SK-N-SH (cell line): ENCODE results near the gene FAM50B. TPM values are rescaled to one million over a fixed set of nuclear protein-coding genes. Genes with fewer than 3 reads are reported as not detected.
A peak's percentile ranks its signal among the peaks of the same experiment; 100 is the strongest.

ENCODE experiments used
- CTCF ChIA-PET: fragments of 300-600, 350-600 bp; formaldehyde crosslinking; extraction: SDS; loops from one replicate; lab custom pipeline; 2021; lab: Yijun Ruan, JAX
- POLR2A ChIA-PET: fragments of 350-600 bp; sonication (Branson Sonifier 250); formaldehyde crosslinking; extraction: SDS; loops from one replicate; lab custom pipeline; 2020; ENCODE audit warnings: antibody characterized with exemption, inconsistent platforms; lab: Yijun Ruan, JAX
- DNase-seq: peaks from one replicate; pipeline ENCODE4 v3.0.0; 2012
- H2AFZ ChIP-seq: fragments of 200-600 bp; sonication (generic); 2 replicates; pipeline ENCODE4 v1.8.1; 2016; ENCODE audit warnings: antibody characterized with exemption, mild to moderate bottlenecking, low read depth
- H3F3A ChIP-seq: fragments of 200-600 bp; sonication (generic); replicated peaks from 2 replicates; pipeline ENCODE3; 2016; ENCODE audit warnings: antibody characterized with exemption, mild to moderate bottlenecking; ENCODE audit not compliant: insufficient read depth
- H3K27ac ChIP-seq, 2 experiments: fragments of 200-500 bp in 1 of 2; fragments of 200-600 bp in 1 of 2; sonication (Bioruptor generic) in 1 of 2; sonication (generic), shearing (Covaris generic) in 1 of 2; 2 replicates each; pipeline versions ENCODE4 v1.5.1 to v1.6.1; 2014 to 2016; ENCODE audit warnings: low read depth in 2 of 2, inconsistent platforms in 1 of 2, low read length in 1 of 2, mild to moderate bottlenecking in 1 of 2, mixed read lengths in 1 of 2
- H3K27me3 ChIP-seq: fragments of 200-600 bp; sonication (generic), shearing (Covaris generic); 2 replicates; pipeline ENCODE4 v1.6.1; 2016; ENCODE audit warnings: mixed run types; ENCODE audit not compliant: insufficient read depth
- H3K36me3 ChIP-seq, 2 experiments: fragments of 200-500 bp in 1 of 2; fragments of 200-600 bp in 1 of 2; sonication (Bioruptor generic) in 1 of 2; sonication (generic) in 1 of 2; replicated peaks in 1 of 2; 2 replicates each; pipeline versions ENCODE3 to v1.5.1; 2014 to 2016; ENCODE audit warnings: low read length in 1 of 2, mild to moderate bottlenecking in 1 of 2; ENCODE audit not compliant: insufficient read depth in 2 of 2, control insufficient read depth in 1 of 2
- H3K4me1 ChIP-seq, 2 experiments: fragments of 200-500 bp in 1 of 2; fragments of 200-600 bp in 1 of 2; sonication (Bioruptor generic) in 1 of 2; sonication (generic), shearing (Covaris generic) in 1 of 2; 2 replicates each; pipeline versions ENCODE4 v1.5.1 to v1.6.1; 2014 to 2016; ENCODE audit warnings: low read depth in 1 of 2, low read length in 1 of 2, mixed run types in 1 of 2; ENCODE audit not compliant: insufficient read depth in 2 of 2, control insufficient read depth in 1 of 2
- H3K4me2 ChIP-seq: fragments of 200-600 bp; sonication (generic), shearing (Covaris generic); 2 replicates; pipeline ENCODE4 v1.6.1; 2017; ENCODE audit warnings: mixed run types
- H3K4me3 ChIP-seq, 2 experiments: fragments of 200-500 bp in 1 of 2; fragments of 200-600 bp in 1 of 2; sonication (Bioruptor generic) in 1 of 2; sonication (generic), shearing (Covaris generic) in 1 of 2; 2 replicates each; pipeline versions ENCODE4 v1.5.1 to v1.8.1; 2014 to 2016; ENCODE audit warnings: low read depth in 2 of 2, inconsistent platforms in 1 of 2, low read length in 1 of 2, mild to moderate bottlenecking in 1 of 2, mixed read lengths in 1 of 2, moderate library complexity in 1 of 2
- H3K79me2 ChIP-seq: fragments of 200-600 bp; sonication (generic); 2 replicates; pipeline ENCODE4 v1.8.1; 2017; ENCODE audit warnings: mild to moderate bottlenecking; ENCODE audit not compliant: insufficient read depth
- H3K9ac ChIP-seq: fragments of 200-600 bp; sonication (generic); 2 replicates; pipeline ENCODE4 v1.6.1; 2017; ENCODE audit warnings: mixed run types
- H3K9me2 ChIP-seq: fragments of 200-600 bp; sonication (generic); 2 replicates; pipeline ENCODE4 v1.6.1; 2017; ENCODE audit warnings: mixed run types
- H3K9me3 ChIP-seq: fragments of 200-600 bp; sonication (generic); 2 replicates; pipeline ENCODE4 v1.6.1; 2017; ENCODE audit warnings: mixed run types, mild to moderate bottlenecking, moderate library complexity
- H4K20me1 ChIP-seq: fragments of 200-600 bp; sonication (generic); 2 replicates; pipeline ENCODE4 v1.6.1; 2017; ENCODE audit warnings: mild to moderate bottlenecking, mixed run types; ENCODE audit not compliant: insufficient read depth
- EZH2phosphoT487 ChIP-seq: fragments of 200-600 bp; sonication (generic); IDR thresholded peaks from 2 replicates; pipeline ENCODE4 v1.6.1; 2017; ENCODE audit warnings: low read depth, mixed run types, mild to moderate bottlenecking, antibody characterized with exemption, moderate library complexity, borderline replicate concordance
- FOSL2 ChIP-seq: IDR thresholded peaks from 2 replicates; pipeline ENCODE4 v1.4.0; 2012; ENCODE audit warnings: low read depth, mild to moderate bottlenecking, moderate library complexity, borderline replicate concordance
- FOXM1 ChIP-seq: IDR thresholded peaks from 2 replicates; pipeline ENCODE4 v1.4.0; 2012; ENCODE audit warnings: low read depth, mild to moderate bottlenecking
- GATA2 ChIP-seq: sonication (generic); formaldehyde crosslinking; IDR thresholded peaks from 2 replicates; pipeline ENCODE4 v1.5.0; 2020; ENCODE audit warnings: mild to moderate bottlenecking, missing genetic modification reagents
- IRF3 ChIP-seq: fragments of 150-350 bp; IDR thresholded peaks from 2 replicates; pipeline ENCODE4 v1.6.1; 2016; ENCODE audit warnings: mild to moderate bottlenecking, low read depth, low read length
- JUND ChIP-seq: IDR thresholded peaks from 2 replicates; pipeline ENCODE4 v1.4.0; 2012
- NFIC ChIP-seq: IDR thresholded peaks from 2 replicates; pipeline ENCODE4 v1.4.0; 2012; ENCODE audit warnings: borderline replicate concordance
- RCOR1 ChIP-seq: fragments of 150-350 bp; IDR thresholded peaks from 2 replicates; pipeline ENCODE4 v1.6.1; 2017; ENCODE audit warnings: antibody characterized with exemption, low read length
- SMC3 ChIP-seq: IDR thresholded peaks from 2 replicates; pipeline ENCODE4 v1.6.1; 2012; ENCODE audit warnings: low read depth, low read length, improper control_type of control experiment
- TCF12 ChIP-seq: IDR thresholded peaks from 2 replicates; pipeline ENCODE4 v1.4.0; 2012
- YY1 ChIP-seq: IDR thresholded peaks from 2 replicates; pipeline ENCODE4 v1.4.0; 2012; ENCODE audit warnings: low read depth, mild to moderate bottlenecking
- WGBS: methylation state at CpG from one replicate; pipeline ENCODE4 v1.1.6; 2017; ENCODE audit warnings: low lambda C conversion rate; 5-methylcytosine and 5-hydroxymethylcytosine counted together
- polyA plus RNA-seq, 3 experiments: library from polyadenylated mRNA; depleted of rRNA; stranded (reverse); fragments of >200 nt; gene quantifications; 2 replicates each; pipeline ENCODE4 v1.2.3, GENCODE V29; 2012
- TF ChIP-seq, protein P1 (sequence below): IDR thresholded peaks from 2 replicates; pipeline ENCODE4; 2012

Gene FAM50B
- polyA plus RNA-seq, 1 of the 3 experiments (the other 2 are of a cell fraction), result 13.8 TPM

DNA sequence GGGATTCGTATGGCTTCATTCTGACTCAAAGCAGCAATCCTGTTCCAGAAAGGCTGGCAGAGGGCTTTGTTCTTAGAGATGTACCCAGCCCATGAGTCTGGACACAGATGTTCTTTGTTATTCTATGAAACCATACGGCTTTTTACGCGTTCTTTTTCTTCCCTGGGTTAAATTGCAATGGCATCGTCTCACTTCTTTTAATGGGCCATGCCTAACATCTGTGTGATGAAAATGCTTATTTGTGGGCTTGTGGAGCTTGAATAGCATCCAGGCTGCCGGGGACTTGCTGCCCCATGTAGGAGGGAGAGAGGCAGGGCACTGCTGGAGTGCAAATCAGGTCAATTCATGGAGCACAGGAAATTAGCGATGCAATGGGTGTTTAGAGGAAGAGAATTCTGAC, 19.4 kb downstream of the FAM50B start:
- WGBS, result 77% methylated on average over 7 of the region's 7 CpGs
- no peak for DNase-seq
- Histone ChIP-seq H2AFZ (no peak overlapping the region), H3F3A (no peaks in the 10 kb centered on the region), H3K9me3 (no peaks in the 10 kb centered on the region), H3K4me1 (no peaks in the 10 kb centered on the region), H4K20me1 (no peaks in the 10 kb centered on the region), H3K4me3 (no peak overlapping the region), H3K27ac (no peak overlapping the region), H3K4me2 (0 out of 2 replicates have a peak overlapping the region, but pooled peaks have one; percentile 6), H3K79me2 (no peaks in the 10 kb centered on the region), H3K27me3 (no peaks in the 10 kb centered on the region), H3K36me3 (no peaks in the 10 kb centered on the region), H3K9me2 (no peaks in the 10 kb centered on the region), H3K9ac (no peak overlapping the region)
- POLR2A ChIA-PET, result no interaction called here
- TF ChIP-seq FOXM1 (no peak), EZH2phosphoT487 (no peak), SMC3 (no peak), NFIC (no peak), RCOR1 (no peak), IRF3 (no peak), TCF12 (no peak), FOSL2 (no peak), YY1 (no peak), JUND (no peak)
- TF ChIP-seq, protein P1, sequence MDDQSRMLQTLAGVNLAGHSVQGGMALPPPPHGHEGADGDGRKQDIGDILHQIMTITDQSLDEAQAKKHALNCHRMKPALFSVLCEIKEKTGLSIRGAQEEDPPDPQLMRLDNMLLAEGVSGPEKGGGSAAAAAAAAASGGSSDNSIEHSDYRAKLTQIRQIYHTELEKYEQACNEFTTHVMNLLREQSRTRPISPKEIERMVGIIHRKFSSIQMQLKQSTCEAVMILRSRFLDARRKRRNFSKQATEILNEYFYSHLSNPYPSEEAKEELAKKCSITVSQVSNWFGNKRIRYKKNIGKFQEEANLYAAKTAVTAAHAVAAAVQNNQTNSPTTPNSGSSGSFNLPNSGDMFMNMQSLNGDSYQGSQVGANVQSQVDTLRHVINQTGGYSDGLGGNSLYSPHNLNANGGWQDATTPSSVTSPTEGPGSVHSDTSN, result no peak
- CTCF ChIA-PET, result interaction anchor here (1.7 kb wide), 1 partner anchor 20 kb away, joined by 7 read pairs; the partner anchor contains the start of gene FAM50B

DNA sequence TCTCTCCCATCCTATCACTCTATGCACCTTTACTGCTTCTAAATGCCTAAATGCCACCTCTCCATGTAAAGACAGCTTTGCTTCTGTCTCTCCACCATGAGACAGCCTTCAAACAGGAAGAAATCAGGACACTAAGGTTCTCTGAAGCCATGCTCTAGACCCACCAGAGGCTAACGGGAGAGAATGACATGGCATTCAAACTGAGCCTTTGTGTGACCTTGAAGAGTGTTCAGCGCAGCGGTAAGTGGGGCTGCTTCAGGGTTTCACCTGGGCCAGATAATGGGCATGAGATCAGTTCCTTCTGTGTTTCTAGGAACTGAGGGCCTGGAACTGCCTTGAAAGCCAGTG, 20.1 kb downstream of the FAM50B start:
- Histone ChIP-seq H3K79me2 (no peaks in the 10 kb centered on the region), H3K9me3 (no peaks in the 10 kb centered on the region), H4K20me1 (no peaks in the 10 kb centered on the region), H3K36me3 (no peaks in the 10 kb centered on the region), H3K27ac (no peak overlapping the region), H3K4me3 (no peak overlapping the region), H3K4me1 (no peaks in the 10 kb centered on the region), H2AFZ (no peak overlapping the region), H3K9me2 (no peaks in the 10 kb centered on the region), H3K9ac (no peak overlapping the region), H3K27me3 (no peaks in the 10 kb centered on the region), H3F3A (no peaks in the 10 kb centered on the region), H3K4me2 (no peak overlapping the region)
- DNase-seq, result no peak
- POLR2A ChIA-PET, result no interaction called here
- 82% methylated on average over 3 of the region's 3 CpGs for WGBS
- CTCF ChIA-PET, result interaction anchor here (1.7 kb wide), 1 partner anchor 20 kb away, joined by 7 read pairs; the partner anchor contains the start of gene FAM50B
- TF ChIP-seq GATA2, result no peak
- TF ChIP-seq TCF12, result no peak
